Esophagus squamous epithelium (tissue), 4 donors: ENCODE measurements around the gene KLF15.

Source experiments
- CTCF ChIP-seq, 6 experiments: fragments of 450-650 bp in 4 of 6; fragments of 200-600 bp in 2 of 6; sonication (generic) in 2 of 6; IDR thresholded peaks; one replicate each; pipeline ENCODE4 v1.5.1; 2016 to 2019; ENCODE audit warnings: antibody characterized with exemption in 6 of 6, mild to moderate bottlenecking in 4 of 6, moderate library complexity in 4 of 6
- POLR2A ChIP-seq, 4 donors: fragments of 450-650 bp; IDR thresholded peaks; one replicate each; pipeline ENCODE4 v1.6.1; 2017; ENCODE audit warnings: antibody characterized with exemption in 4 of 4, mild to moderate bottlenecking in 4 of 4, moderate library complexity in 3 of 4

- TF ChIP-seq CTCF (IDR thresholded peaks at IDR 0.05) (no peak), POLR2A (IDR thresholded peaks at IDR 0.05) (no peak)
Observed at GRCh38 chr3:126306888-126307482, 50.2 kb downstream of the KLF15 start.
